Stimulated activated effector memory CD8-positive, alpha-beta T cell treated with anti-CD3 and anti-CD28 coated beads, Interleukin-12 subunit alpha, Interleukin-12 subunit beta, amount 100 ng/mL, for 72 hours (primary cell): ENCODE measurements around the gene CD8B.

Experiments used
- ATAC-seq: fragments of 150-1000 bp; cut with Tn5 transposase; 2 replicates; pipeline ENCODE4 v1.10.0; 2021
- DNase-seq, 2 donors: peaks; one replicate each; pipeline ENCODE4 v3.0.0; 2021 to 2022; ENCODE audit warnings: low spot score in 2 of 2
- H3K27ac Mint-ChIP-seq: one replicate; pipeline ENCODE4 v1.8.0; 2022; ENCODE audit warnings: mild to moderate bottlenecking, mixed read lengths
- H3K36me3 Mint-ChIP-seq: one replicate; pipeline ENCODE4 v1.8.0; 2022; ENCODE audit warnings: mild to moderate bottlenecking, mixed read lengths
- H3K4me1 Mint-ChIP-seq: one replicate; pipeline ENCODE4 v1.8.0; 2022; ENCODE audit warnings: mixed read lengths
- H3K4me3 Mint-ChIP-seq: one replicate; pipeline ENCODE4 v1.8.0; 2022; ENCODE audit warnings: mild to moderate bottlenecking, mixed read lengths
- H3K9me3 Mint-ChIP-seq: one replicate; pipeline ENCODE4 v1.8.0; 2022; ENCODE audit warnings: mixed read lengths

The CD8B gene

GRCh38 chr2:86776532-86776931 is 85.2 kb downstream of the CD8B start:
- Mint-ChIP-seq H3K4me3 (no peak overlapping the region), H3K27ac (no peak overlapping the region), H3K4me1 (peaks cover 1% of the 10 kb centered on the region), H3K9me3 (no peaks in the 10 kb centered on the region), H3K36me3 (peaks cover 46% of the 10 kb centered on the region)
- ATAC-seq (no peak), DNase-seq (no peak)

- DNase-seq (no peak), ATAC-seq (no peak)
- no peak overlapping the region for H3K27ac Mint-ChIP-seq
- H3K36me3 Mint-ChIP-seq: peaks cover 57% of the 10 kb centered on the region
- no peak overlapping the region for H3K4me3 Mint-ChIP-seq
- H3K4me1 Mint-ChIP-seq: no peaks in the 10 kb centered on the region
- H3K9me3 Mint-ChIP-seq: no peaks in the 10 kb centered on the region
Measured at GRCh38 chr2:86775338-86775737, 86.3 kb downstream of the CD8B start.

DNA sequence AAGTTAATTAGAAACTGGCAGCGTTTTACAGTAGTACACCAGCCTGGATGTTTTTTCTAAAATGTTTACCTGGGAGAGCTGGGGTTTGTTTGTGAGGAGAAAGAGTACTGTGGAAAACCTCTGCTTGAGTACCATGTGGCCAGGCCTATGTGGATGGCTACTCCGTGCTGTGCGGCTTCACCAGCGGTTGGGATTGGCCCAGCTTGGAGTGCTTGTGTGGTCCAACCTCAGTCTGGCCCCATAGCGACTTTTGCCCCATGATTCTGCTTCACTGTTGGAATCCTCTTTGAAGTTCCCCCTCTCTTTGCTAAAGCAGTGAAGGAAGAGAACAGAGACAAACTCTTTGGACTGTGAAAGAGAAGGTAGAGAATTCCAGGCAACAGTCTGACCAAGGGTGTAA is 86.8 kb downstream of the CD8B start:
- DNase-seq: no peak
- no peaks in the 10 kb centered on the region for H3K4me1 Mint-ChIP-seq
- no peak overlapping the region for H3K27ac Mint-ChIP-seq
- no peak overlapping the region for H3K4me3 Mint-ChIP-seq
- ATAC-seq: no peak
- no peaks in the 10 kb centered on the region for H3K9me3 Mint-ChIP-seq
- H3K36me3 Mint-ChIP-seq: peaks cover 62% of the 10 kb centered on the region

DNA sequence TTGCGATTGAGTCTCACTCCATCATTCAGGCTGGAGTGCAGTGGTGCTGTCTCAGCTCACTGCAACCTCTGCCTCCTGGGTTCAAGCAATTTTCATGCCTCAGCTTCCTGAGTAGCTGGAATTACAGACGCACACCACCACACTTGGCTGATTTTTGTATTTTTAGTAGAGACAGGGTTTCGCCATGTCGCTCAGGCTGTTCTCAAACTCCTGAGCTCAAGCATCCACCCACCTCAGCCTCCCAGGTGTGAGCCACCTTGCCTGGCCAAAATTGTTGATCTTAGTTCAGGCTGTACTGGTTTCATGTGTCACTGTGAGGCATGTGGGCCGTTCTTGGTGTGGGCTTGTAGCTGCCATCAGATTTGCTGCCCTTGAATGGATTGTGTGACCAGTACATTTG is 89.1 kb downstream of the CD8B start:
- no peaks in the 10 kb centered on the region for H3K4me1 Mint-ChIP-seq
- no peaks in the 10 kb centered on the region for H3K9me3 Mint-ChIP-seq
- ATAC-seq (no peak), DNase-seq (no peak)
- H3K36me3 Mint-ChIP-seq: peaks cover 84% of the 10 kb centered on the region
- no peak overlapping the region for H3K4me3 Mint-ChIP-seq
- peak overlapping the region; percentile 48 for H3K27ac Mint-ChIP-seq

DNA sequence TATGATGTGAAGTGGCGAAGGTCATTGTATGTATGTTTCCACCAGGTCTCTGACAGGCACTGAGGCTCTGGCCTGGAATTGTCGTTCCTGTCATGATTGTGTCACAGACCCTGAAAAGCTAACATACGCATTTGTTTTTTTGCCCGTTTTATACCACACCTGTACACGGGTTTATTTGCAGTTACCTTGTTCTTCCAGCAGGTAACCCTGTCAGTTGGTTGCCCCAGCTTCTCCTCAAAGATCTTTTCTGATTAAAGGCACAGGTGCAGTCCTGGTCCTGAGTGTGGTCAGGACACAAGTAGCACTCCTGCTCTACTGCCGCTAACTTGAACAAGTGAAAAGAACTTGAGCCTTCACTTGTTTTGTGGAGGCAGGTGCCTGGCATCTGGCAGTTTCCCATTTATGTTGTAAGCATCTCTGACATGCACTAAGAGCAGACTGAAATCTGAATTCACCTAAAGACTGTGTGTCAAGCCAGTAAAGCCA is 90.8 kb downstream of the CD8B start:
- no peak overlapping the region for H3K27ac Mint-ChIP-seq

GRCh38 chr2:86769838-86770237 is 91.8 kb downstream of the CD8B start:
- Mint-ChIP-seq H3K9me3 (no peaks in the 10 kb centered on the region), H3K36me3 (peaks cover 96% of the 10 kb centered on the region), H3K4me3 (no peak overlapping the region)

More for the DNA sequence above, 90.8 kb downstream of the CD8B start:
- peaks cover 100% of the 10 kb centered on the region for H3K36me3 Mint-ChIP-seq
- H3K9me3 Mint-ChIP-seq: no peaks in the 10 kb centered on the region
- H3K4me3 Mint-ChIP-seq: no peak overlapping the region
- no peaks in the 10 kb centered on the region for H3K4me1 Mint-ChIP-seq
- DNase-seq (no peak), ATAC-seq (no peak)

GRCh38 chr2:86768189-86768949 is 93.3 kb downstream of the CD8B start:
- ATAC-seq (no peak), DNase-seq (no peak)
- peaks cover 9% of the 10 kb centered on the region for H3K4me1 Mint-ChIP-seq
- H3K9me3 Mint-ChIP-seq: no peaks in the 10 kb centered on the region
- H3K27ac Mint-ChIP-seq: peak overlapping the region; percentile 54
- peaks cover 81% of the 10 kb centered on the region for H3K36me3 Mint-ChIP-seq
- H3K4me3 Mint-ChIP-seq: no peak overlapping the region

More at GRCh38 chr2:86769838-86770237, 91.8 kb downstream of the CD8B start:
- H3K27ac Mint-ChIP-seq: no peak overlapping the region
- ATAC-seq (no peak), DNase-seq (no peak)
- H3K4me1 Mint-ChIP-seq: peaks cover 2% of the 10 kb centered on the region
